CD4-positive, alpha-beta T cell (primary cell): ENCODE data around the gene ZNF438. TPM values are rescaled to one million over a fixed set of nuclear protein-coding genes. Genes with fewer than 3 reads are reported as not detected.

Experiments used
- ATAC-seq: fragments of 200-7000 bp; cut with Tn5 transposase; one replicate; pipeline ENCODE4 v1.10.0; 2022; ENCODE audit warnings: mild to moderate bottlenecking; ENCODE audit not compliant: poor library complexity
- CTCF ChIA-PET: fragments of 350-600 bp; sonication (Branson Sonifier 250); formaldehyde crosslinking; loops from one replicate; lab custom pipeline; 2021; ENCODE audit warnings: antibody characterized with exemption, inconsistent platforms; lab: Charles Lee
- POLR2A ChIA-PET: fragments of 350-600 bp; sonication (Branson Sonifier 250); formaldehyde crosslinking; loops from one replicate; lab custom pipeline; 2021; ENCODE audit warnings: antibody characterized with exemption, inconsistent platforms; lab: Charles Lee
- DNase-seq, 14 experiments: peaks; one replicate each; pipeline ENCODE4 v3.0.0-alpha.2; 2013 to 2020; ENCODE audit warnings: mixed read lengths in 2 of 14
- H3K27ac ChIP-seq, 2 donors: one replicate each; pipeline versions ENCODE4 v1.5.1 to v1.7.0; 2013; ENCODE audit warnings: low read length in 2 of 2, low read depth in 1 of 2, mild to moderate bottlenecking in 1 of 2
- H3K27me3 ChIP-seq, 2 experiments: 1 replicate in 1 of 2; 2 replicates in 1 of 2; pipeline versions ENCODE4 v1.6.1 to v1.7.0; 2013; ENCODE audit warnings: low read length in 2 of 2, control low read depth in 1 of 2, mild to moderate bottlenecking in 1 of 2, moderate library complexity in 1 of 2; ENCODE audit not compliant: insufficient read depth in 2 of 2, control insufficient read depth in 1 of 2
- H3K36me3 ChIP-seq: one replicate; pipeline ENCODE4 v1.6.1; 2013; ENCODE audit warnings: low read length, control low read depth; ENCODE audit not compliant: insufficient read depth
- H3K4me1 ChIP-seq: one replicate; pipeline ENCODE4 v1.6.1; 2013; ENCODE audit warnings: low read length, control low read depth; ENCODE audit not compliant: insufficient read depth
- H3K4me3 ChIP-seq: one replicate; pipeline ENCODE4 v1.5.1; 2013; ENCODE audit warnings: mild to moderate bottlenecking, low read length, moderate library complexity
- H3K9me3 ChIP-seq, 2 experiments: 1 replicate in 1 of 2; 2 replicates in 1 of 2; pipeline versions ENCODE4 v1.6.1 to v1.7.0; 2013; ENCODE audit warnings: low read length in 2 of 2, mild to moderate bottlenecking in 2 of 2, control low read depth in 1 of 2, moderate library complexity in 1 of 2; ENCODE audit not compliant: control insufficient read depth in 1 of 2, insufficient read depth in 1 of 2
- H3K27ac Mint-ChIP-seq: one replicate; pipeline ENCODE4 v1.8.0; 2020; ENCODE audit warnings: mixed read lengths
- H3K27me3 Mint-ChIP-seq: one replicate; pipeline ENCODE4 v1.8.0; 2021; ENCODE audit warnings: mixed read lengths
- H3K36me3 Mint-ChIP-seq: one replicate; pipeline ENCODE4 v1.8.0; 2021; ENCODE audit warnings: low read depth, mixed read lengths
- H3K4me1 Mint-ChIP-seq: one replicate; pipeline ENCODE4 v1.8.0; 2021; ENCODE audit warnings: low read depth, mixed read lengths
- H3K4me3 Mint-ChIP-seq: one replicate; pipeline ENCODE4 v1.8.0; 2020; ENCODE audit warnings: mild to moderate bottlenecking, mixed read lengths
- H3K9me3 Mint-ChIP-seq: one replicate; pipeline ENCODE4 v1.8.0; 2020; ENCODE audit warnings: mixed read lengths
- CTCF ChIP-seq: fragments of 200-600 bp; IDR thresholded peaks from one replicate; pipeline ENCODE4 v1.8.0; 2022; ENCODE audit warnings: antibody characterized with exemption, mild to moderate bottlenecking
- intact Hi-C, 2 experiments: fragments of 100-400 bp; cut with DNase I in 1 of 2; cut with micrococcal nuclease in 1 of 2; formaldehyde crosslinking; loops; one replicate each; pipeline versions ENCODE4 v1.15.1 to v1.9.0; 2023 to 2025; cut with DNase I, micrococcal nuclease
- total RNA-seq, 174 experiments: library from RNA in 2 of 174; stranded (reverse) in 2 of 174; gene quantifications; one replicate each; pipeline ENCODE4 v1.2.3 and lab custom pipeline; 2021 to 2026

The ZNF438 gene
- total RNA-seq, 2 experiments from 2014 or later, result 1.9 to 2.0 TPM

GRCh38 chr10:30992681-30993080 is 39.0 kb downstream of the ZNF438 start:
- H3K36me3 ChIP-seq, result no peaks in the 10 kb centered on the region
- peaks cover 7 to 12% of the 10 kb centered on the region in 2 experiments for H3K9me3 ChIP-seq
- H3K36me3 Mint-ChIP-seq, result peaks cover 5% of the 10 kb centered on the region
- no peak for TF ChIP-seq CTCF
- intact Hi-C loops, result no loop called here
- H3K27ac ChIP-seq, result no peak overlapping the region
- H3K9me3 Mint-ChIP-seq, result peaks cover 3% of the 10 kb centered on the region
- H3K27me3 ChIP-seq, result no peaks in the 10 kb centered on the region
- H3K4me3 ChIP-seq, result no peak overlapping the region
- H3K27me3 Mint-ChIP-seq, result no peaks in the 10 kb centered on the region
- POLR2A ChIA-PET, result no interaction called here
- ATAC-seq, result no peak
- no peaks in the 10 kb centered on the region for H3K4me1 ChIP-seq
- H3K4me1 Mint-ChIP-seq, result peaks cover 12% of the 10 kb centered on the region
- no peak for DNase-seq
- H3K4me3 Mint-ChIP-seq, result no peak overlapping the region
- H3K27ac Mint-ChIP-seq, result no peak overlapping the region
- CTCF ChIA-PET, result no interaction called here

- Histone ChIP-seq H3K36me3 (no peaks in the 10 kb centered on the region), H3K9me3 (peaks cover 7 to 12% of the 10 kb centered on the region in 2 experiments), H3K4me1 (no peaks in the 10 kb centered on the region), H3K4me3 (no peak overlapping the region), H3K27ac (no peak overlapping the region), H3K27me3 (no peaks in the 10 kb centered on the region)
- DNase-seq (no peak), ATAC-seq (no peak)
- Mint-ChIP-seq H3K4me3 (no peak overlapping the region), H3K36me3 (peaks cover 5% of the 10 kb centered on the region), H3K27ac (no peak overlapping the region), H3K9me3 (peaks cover 3% of the 10 kb centered on the region), H3K4me1 (peaks cover 4% of the 10 kb centered on the region), H3K27me3 (no peaks in the 10 kb centered on the region)
- no peak for TF ChIP-seq CTCF
- CTCF ChIA-PET, result interaction anchor here (0.6 kb wide), 1 partner anchor 563 kb away, joined by 3 read pairs; no protein-coding TSS in a partner anchor
- intact Hi-C loops, result no loop called here
- POLR2A ChIA-PET, result no interaction called here
Measured at GRCh38 chr10:30991647-30992011, 40.0 kb downstream of the ZNF438 start.

- TF ChIP-seq CTCF, result no peak
- H3K4me1 ChIP-seq, result no peaks in the 10 kb centered on the region
- H3K27me3 Mint-ChIP-seq, result no peaks in the 10 kb centered on the region
- H3K4me3 ChIP-seq, result no peak overlapping the region
- ChIA-PET POLR2A (no interaction called here), CTCF (no interaction called here)
- peaks cover 5% of the 10 kb centered on the region for H3K36me3 Mint-ChIP-seq
- H3K9me3 ChIP-seq, result peaks cover 7 to 12% of the 10 kb centered on the region in 2 experiments
- ATAC-seq (no peak), DNase-seq (no peak)
- peaks cover 3% of the 10 kb centered on the region for H3K9me3 Mint-ChIP-seq
- no peak overlapping the region for H3K27ac ChIP-seq
- no peaks in the 10 kb centered on the region for H3K27me3 ChIP-seq
- H3K4me3 Mint-ChIP-seq, result no peak overlapping the region
- intact Hi-C loops, result no loop called here
- H3K27ac Mint-ChIP-seq, result no peak overlapping the region
- H3K36me3 ChIP-seq, result no peaks in the 10 kb centered on the region
- H3K4me1 Mint-ChIP-seq, result no peaks in the 10 kb centered on the region
Measured at GRCh38 chr10:30990971-30991646, 40.6 kb downstream of the ZNF438 start.
